Measurements from ENCODE around the gene ZNF77.

ZNF77 gene

GRCh38 chr19:2885736-2886135 is 59.0 kb downstream of the ZNF77 start:
- TF ChIP-seq BACH2 (CRISPR knock-in tag; IDR thresholded peaks at IDR 0.05; ENCODE audit: borderline replicate concordance): no peak
- no peak for ATAC-seq

GRCh38 chr19:2883686-2884439 is 60.9 kb downstream of the ZNF77 start:
- TF ChIP-seq ZNF8 (CRISPR knock-in tag; IDR thresholded peaks at IDR 0.05) (no peak), SNAI2 (CRISPR knock-in tag; IDR thresholded peaks at IDR 0.05) (no peak), BACH2 (CRISPR knock-in tag; IDR thresholded peaks at IDR 0.05; ENCODE audit: borderline replicate concordance) (no peak), PPARA (CRISPR knock-in tag; IDR thresholded peaks at IDR 0.05; ENCODE audit: borderline replicate concordance) (no peak), POU6F1 (CRISPR knock-in tag; IDR thresholded peaks at IDR 0.05; ENCODE audit: borderline replicate concordance, low read depth) (no peak), ARNTL (CRISPR knock-in tag; IDR thresholded peaks at IDR 0.05; ENCODE audit: borderline replicate concordance, low read depth) (no peak), TOX (CRISPR knock-in tag; IDR thresholded peaks at IDR 0.05; ENCODE audit: borderline replicate concordance) (no peak), CSRNP3 (CRISPR knock-in tag; IDR thresholded peaks at IDR 0.05) (no peak), RARB (CRISPR knock-in tag; IDR thresholded peaks at IDR 0.05) (no peak), ZFP3 (CRISPR knock-in tag; IDR thresholded peaks at IDR 0.05) (no peak), TSHZ2 (CRISPR knock-in tag; IDR thresholded peaks at IDR 0.05) (no peak), GLIS3 (CRISPR knock-in tag; IDR thresholded peaks at IDR 0.05) (no peak), TCF4 (CRISPR knock-in tag; IDR thresholded peaks at IDR 0.05; ENCODE audit: borderline replicate concordance) (no peak), ZC3H10 (CRISPR knock-in tag; IDR thresholded peaks at IDR 0.05) (no peak), ZFP30 (CRISPR knock-in tag; IDR thresholded peaks at IDR 0.05) (no peak), PATZ1 (CRISPR knock-in tag; IDR thresholded peaks at IDR 0.05; ENCODE audit: borderline replicate concordance) (no peak), CSDC2 (CRISPR knock-in tag; IDR thresholded peaks at IDR 0.05) (no peak), ZNF70 (CRISPR knock-in tag; IDR thresholded peaks at IDR 0.05) (no peak), ZNF565 (CRISPR knock-in tag; conservative IDR thresholded peaks at IDR 0.05; ENCODE audit: low read depth) (no peak), CREB5 (CRISPR knock-in tag; IDR thresholded peaks at IDR 0.05; ENCODE audit: low read depth) (no peak)
- no peak for ATAC-seq

Data from SK-N-SH treated with all-trans-retinoic acid at 6 μM for 48 hours (cell line).